ENCODE results near the gene FHIT. TPM values are rescaled to one million over a fixed set of nuclear protein-coding genes. Genes with fewer than 3 reads are reported as not detected.

The FHIT gene
- total and polyA plus RNA-seq, 2 of the 4 experiments (the other 2 are of a cell fraction) = 0.07 TPM; not detected in 1

GRCh38 chr3:60998858-60999257 is 252.4 kb downstream of the FHIT start:
- H3K9me3 ChIP-seq (ENCODE audit: control insufficient read depth, insufficient read depth, low read length) = peaks cover 2% of the 10 kb centered on the region; the same call in 1 of the 2 replicates
- no peaks in the 10 kb centered on the region for H3K79me1 ChIP-seq (ENCODE audit: low read depth in 1 of 2, low read length in 2 of 2)
- H2BK15ac ChIP-seq (ENCODE audit: low read depth, low read length) = no peak overlapping the region
- in situ Hi-C loops (cut with MboI; ENCODE audit: low sequenced_read_pairs) = no loop called here
- WGBS, 2 experiments (ENCODE audit: extremely low coverage in 2 of 2, insufficient read length in 1 of 2) = no CpG with 5 or more reads among the region's 3 CpGs
- ChIA-PET CTCF (interaction anchor here (1.0 kb wide), 1 partner anchor 92 kb away, joined by 3 read pairs; no protein-coding TSS in a partner anchor), POLR2A (ENCODE audit: unreplicated experiment) (no interaction called here)
- no peak overlapping the region for H3K23ac ChIP-seq (ENCODE audit: low read depth, low read length)
- no peak overlapping the region for H3K9ac ChIP-seq (ENCODE audit: low read depth, low read length)
- H2BK20ac ChIP-seq (ENCODE audit: low read depth, low read length) = no peak overlapping the region
- no peaks in the 10 kb centered on the region for H3K36me3 ChIP-seq (ENCODE audit: control insufficient read depth, insufficient read depth, low read length)
- no peak overlapping the region for H2BK5ac ChIP-seq (ENCODE audit: low read depth, low read length, poor library complexity, severe bottlenecking)
- no peak overlapping the region for H4K5ac ChIP-seq (ENCODE audit: low read depth, low read length)
- no peaks in the 10 kb centered on the region for H4K20me1 ChIP-seq (ENCODE audit: insufficient read depth, low read length)
- H2AK5ac ChIP-seq (ENCODE audit: low read depth, low read length) = no peak overlapping the region
- H3K27ac ChIP-seq (ENCODE audit: insufficient read depth, low read length) = no peak overlapping the region
- no peak overlapping the region for H3K14ac ChIP-seq (replicated peaks; ENCODE audit: low read depth, low read length)
- H3K4ac ChIP-seq (ENCODE audit: low read depth, low read length) = no peak overlapping the region
- no peak overlapping the region for H2AK9ac ChIP-seq (replicated peaks; ENCODE audit: low read depth, low read length, poor library complexity)
- intact Hi-C loops (cut with micrococcal nuclease) = no loop called here
- no peak overlapping the region for H4K91ac ChIP-seq (ENCODE audit: insufficient read depth, low read depth, low read length)
- no peak overlapping the region for H3K56ac ChIP-seq (ENCODE audit: extremely low read depth, insufficient read depth, low read length)
- dilution Hi-C loops (cut with HindIII; ENCODE audit: low sequenced_read_pairs, unreplicated experiment) = no loop called here
- H3K9me1 ChIP-seq (ENCODE audit: insufficient read depth, low read length) = no peaks in the 10 kb centered on the region
- no peak overlapping the region for H2BK120ac ChIP-seq (ENCODE audit: low read depth, low read length)
- no TSS peak for BruUV-seq (replicated peaks)
- no peak for ATAC-seq (ENCODE audit: low read depth)
- no peak overlapping the region for H4K8ac ChIP-seq (ENCODE audit: low read depth in 2 of 2, low read length in 2 of 2)
- TF ChIP-seq RCOR1 (IDR thresholded peaks at IDR 0.05; ENCODE audit: insufficient replicate concordance, low read length) = no peak
- no peak for TF ChIP-seq NFE2L2 (IDR thresholded peaks at IDR 0.05; ENCODE audit: low read depth, low read length)
- TF ChIP-seq ELK1 (IDR thresholded peaks at IDR 0.05; ENCODE audit: borderline replicate concordance, low read depth, low read length) = no peak
- no peak for TF ChIP-seq MAZ (IDR thresholded peaks at IDR 0.05; ENCODE audit: borderline replicate concordance, low read depth, low read length)
- no peak for TF ChIP-seq MAFK (IDR thresholded peaks at IDR 0.05; ENCODE audit: low read depth, low read length)
- no peak for TF ChIP-seq RAD21 (IDR thresholded peaks at IDR 0.05; ENCODE audit: low read length)
- TF ChIP-seq, protein P1, sequence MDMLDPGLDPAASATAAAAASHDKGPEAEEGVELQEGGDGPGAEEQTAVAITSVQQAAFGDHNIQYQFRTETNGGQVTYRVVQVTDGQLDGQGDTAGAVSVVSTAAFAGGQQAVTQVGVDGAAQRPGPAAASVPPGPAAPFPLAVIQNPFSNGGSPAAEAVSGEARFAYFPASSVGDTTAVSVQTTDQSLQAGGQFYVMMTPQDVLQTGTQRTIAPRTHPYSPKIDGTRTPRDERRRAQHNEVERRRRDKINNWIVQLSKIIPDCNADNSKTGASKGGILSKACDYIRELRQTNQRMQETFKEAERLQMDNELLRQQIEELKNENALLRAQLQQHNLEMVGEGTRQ (IDR thresholded peaks at IDR 0.05; ENCODE audit: low read depth, low read length) = no peak
- TF ChIP-seq BHLHE40 (IDR thresholded peaks at IDR 0.05; ENCODE audit: low read depth, low read length) = no peak
- TF ChIP-seq MXI1 (IDR thresholded peaks at IDR 0.05; ENCODE audit: borderline replicate concordance, low read depth, low read length) = no peak
- TF ChIP-seq CEBPB (IDR thresholded peaks at IDR 0.05; ENCODE audit: low read depth, low read length) = no peak
- TF ChIP-seq SMC3 (IDR thresholded peaks at IDR 0.05; ENCODE audit: low read depth, low read length) = no peak
- TF ChIP-seq FOS (IDR thresholded peaks at IDR 0.05; ENCODE audit: low read depth, low read length) = no peak
- no peak for TF ChIP-seq CHD1 (IDR thresholded peaks at IDR 0.05; ENCODE audit: low read depth, low read length)
- TF ChIP-seq CTCF (conservative IDR thresholded peaks at IDR 0.05; ENCODE audit: low read depth, low read length) = no peak
- TF ChIP-seq POLR2A (IDR thresholded peaks at IDR 0.05; ENCODE audit: low read depth, low read length) = no peak
- TF ChIP-seq RFX5 (IDR thresholded peaks at IDR 0.05; ENCODE audit: low read depth, low read length) = no peak
- H3K4me1 ChIP-seq (ENCODE audit: control insufficient read depth, insufficient read depth, low read length) = no peaks in the 10 kb centered on the region
- H3K27me3 ChIP-seq (ENCODE audit: control insufficient read depth, insufficient read depth, low read length) = no peaks in the 10 kb centered on the region
- no peak overlapping the region for H3K18ac ChIP-seq (ENCODE audit: low read depth, low read length)
- no peak overlapping the region for H2AFZ ChIP-seq (replicated peaks; ENCODE audit: low read length, poor library complexity)
- no peak for DNase-seq
- H3K4me3 ChIP-seq (ENCODE audit: insufficient read depth, low read depth, low read length) = no peak overlapping the region
- H3K4me2 ChIP-seq (ENCODE audit: low read depth, low read length) = no peak overlapping the region
